ENCODE data around the gene PPP2R5C.
"Not testable (repeated sequence)": the region's sequence is repeated elsewhere in the genome, so short reads cannot be mapped to it uniquely, and the experiment has no call there.

The PPP2R5C gene

GRCh38 chr14:101740981-101741380 is 20.5 kb upstream of the PPP2R5C start:
- Histone ChIP-seq H3K9ac (ENCODE audit: low read depth, low read length) (no peak overlapping the region), H3K36me3 (ENCODE audit: insufficient read depth, low read length) (no peaks in the 10 kb centered on the region), H3K27me3 (ENCODE audit: insufficient read depth, low read length, poor library complexity) (no peaks in the 10 kb centered on the region), H3K4me3 (ENCODE audit: low read depth in 1 of 2, low read length in 2 of 2) (no peak overlapping the region), H3K79me2 (ENCODE audit: insufficient read depth, low read length) (no peaks in the 10 kb centered on the region), H2AFZ (ENCODE audit: low read depth, low read length) (no peak overlapping the region), H4K20me1 (ENCODE audit: insufficient read depth, low read length) (no peaks in the 10 kb centered on the region), H3K27ac (ENCODE audit: low read length) (no peak overlapping the region), H3K9me3 (ENCODE audit: insufficient read depth, low read length, severe bottlenecking) (peaks cover 16% of the 10 kb centered on the region), H3K4me2 (ENCODE audit: insufficient read depth, low read length) (no peak overlapping the region), H3K4me1 (ENCODE audit: insufficient read depth, low read length) (no peaks in the 10 kb centered on the region)
- TF ChIP-seq CTCF (IDR thresholded peaks at IDR 0.05; ENCODE audit: borderline replicate concordance, extremely low read depth, low read length, poor library complexity, severe bottlenecking) (no peak), EZH2 (IDR thresholded peaks at IDR 0.05; ENCODE audit: borderline replicate concordance, low read depth, low read length, severe bottlenecking) (no peak)
- ATAC-seq (ENCODE audit: insufficient read depth, low read depth) (no peak), DNase-seq (no peak)

GRCh38 chr14:101743701-101744100 is 17.8 kb upstream of the PPP2R5C start:
- no peaks in the 10 kb centered on the region for H3K27me3 ChIP-seq (ENCODE audit: insufficient read depth, low read length, poor library complexity)
- H3K4me2 ChIP-seq (ENCODE audit: insufficient read depth, low read length): no peak overlapping the region
- H3K79me2 ChIP-seq (ENCODE audit: insufficient read depth, low read length): no peaks in the 10 kb centered on the region
- H3K9me3 ChIP-seq (ENCODE audit: insufficient read depth, low read length, severe bottlenecking): peaks cover 16% of the 10 kb centered on the region
- no peaks in the 10 kb centered on the region for H3K4me1 ChIP-seq (ENCODE audit: insufficient read depth, low read length)
- TF ChIP-seq EZH2 (IDR thresholded peaks at IDR 0.05; ENCODE audit: borderline replicate concordance, low read depth, low read length, severe bottlenecking) (no peak), CTCF (IDR thresholded peaks at IDR 0.05; ENCODE audit: borderline replicate concordance, extremely low read depth, low read length, poor library complexity, severe bottlenecking) (no peak)
- no peak for ATAC-seq (ENCODE audit: insufficient read depth, low read depth)
- H3K9ac ChIP-seq (ENCODE audit: low read depth, low read length): no peak overlapping the region
- DNase-seq: no peak
- no peak overlapping the region for H2AFZ ChIP-seq (ENCODE audit: low read depth, low read length)
- no peak overlapping the region for H3K4me3 ChIP-seq (ENCODE audit: low read depth in 1 of 2, low read length in 2 of 2)
- H3K36me3 ChIP-seq (ENCODE audit: insufficient read depth, low read length): no peaks in the 10 kb centered on the region
- no peaks in the 10 kb centered on the region for H4K20me1 ChIP-seq (ENCODE audit: insufficient read depth, low read length)
- H3K27ac ChIP-seq (ENCODE audit: low read length): no peak overlapping the region

- not testable (repeated sequence) for DNase-seq; H4K20me1 ChIP-seq (ENCODE audit: insufficient read depth, low read length); ATAC-seq (ENCODE audit: insufficient read depth, low read depth); H3K27ac ChIP-seq (ENCODE audit: low read length); H3K9ac ChIP-seq (ENCODE audit: low read depth, low read length); H2AFZ ChIP-seq (ENCODE audit: low read depth, low read length); H3K4me3 ChIP-seq (ENCODE audit: low read depth in 1 of 2, low read length in 2 of 2); H3K4me2 ChIP-seq (ENCODE audit: insufficient read depth, low read length); H3K79me2 ChIP-seq (ENCODE audit: insufficient read depth, low read length); H3K27me3 ChIP-seq (ENCODE audit: insufficient read depth, low read length, poor library complexity); H3K4me1 ChIP-seq (ENCODE audit: insufficient read depth, low read length); H3K36me3 ChIP-seq (ENCODE audit: insufficient read depth, low read length)
- peaks cover 16% of the 10 kb centered on the region for H3K9me3 ChIP-seq (ENCODE audit: insufficient read depth, low read length, severe bottlenecking)
These were observed 17.1 kb upstream of the PPP2R5C start for GRCh38 chr14:101744382-101744781.

- not testable (repeated sequence) for H3K9me3 ChIP-seq (ENCODE audit: insufficient read depth, low read length, severe bottlenecking); H3K36me3 ChIP-seq (ENCODE audit: insufficient read depth, low read length); DNase-seq; H3K4me3 ChIP-seq (ENCODE audit: low read depth in 1 of 2, low read length in 2 of 2); H3K27ac ChIP-seq (ENCODE audit: low read length); H2AFZ ChIP-seq (ENCODE audit: low read depth, low read length); H3K9ac ChIP-seq (ENCODE audit: low read depth, low read length); H3K4me2 ChIP-seq (ENCODE audit: insufficient read depth, low read length); H3K4me1 ChIP-seq (ENCODE audit: insufficient read depth, low read length); H3K79me2 ChIP-seq (ENCODE audit: insufficient read depth, low read length); H4K20me1 ChIP-seq (ENCODE audit: insufficient read depth, low read length); H3K27me3 ChIP-seq (ENCODE audit: insufficient read depth, low read length, poor library complexity); ATAC-seq (ENCODE audit: insufficient read depth, low read depth)
These were observed 11.8 kb upstream of the PPP2R5C start for GRCh38 chr14:101749756-101750155.

Measured in DND-41 (cell line).